GM21423 (cell line): Measurements from ENCODE around the gene TGFBR2.

Source experiments
- ATAC-seq: cut with Tn5 transposase; IDR thresholded peaks from one replicate; pipeline ENCODE4 v1.9.1; 2021; ENCODE audit warnings: mild to moderate bottlenecking, moderate library complexity; ENCODE audit not compliant: unreplicated experiment

Gene TGFBR2

GRCh38 chr3:30671527-30672286, 65.3 kb downstream of the TGFBR2 start:
- ATAC-seq, result no peak

DNA sequence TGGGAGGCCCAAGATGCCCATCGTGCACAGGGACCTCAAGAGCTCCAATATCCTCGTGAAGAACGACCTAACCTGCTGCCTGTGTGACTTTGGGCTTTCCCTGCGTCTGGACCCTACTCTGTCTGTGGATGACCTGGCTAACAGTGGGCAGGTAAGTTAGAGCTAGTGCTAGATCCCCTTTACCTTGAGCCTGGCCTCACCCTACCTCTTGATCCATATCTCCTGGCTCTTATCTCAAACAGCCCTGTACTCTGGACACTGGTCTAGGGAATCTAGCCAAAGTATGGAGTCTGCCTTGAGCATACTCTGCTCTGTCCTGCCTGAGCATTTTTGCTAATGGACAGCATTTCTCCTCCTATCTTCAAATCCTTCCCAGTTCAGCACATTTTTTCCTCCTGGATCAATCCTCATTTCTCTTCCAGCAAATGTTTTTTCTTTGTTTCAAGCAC, 65.9 kb downstream of the TGFBR2 start:
- no peak for ATAC-seq

GRCh38 chr3:30672959-30673358, 66.6 kb downstream of the TGFBR2 start:
- no peak for ATAC-seq

GRCh38 chr3:30673425-30674341, 67.3 kb downstream of the TGFBR2 start:
- ATAC-seq, result no peak

GRCh38 chr3:30675006-30675405, 68.6 kb downstream of the TGFBR2 start:
- no peak for ATAC-seq

DNA sequence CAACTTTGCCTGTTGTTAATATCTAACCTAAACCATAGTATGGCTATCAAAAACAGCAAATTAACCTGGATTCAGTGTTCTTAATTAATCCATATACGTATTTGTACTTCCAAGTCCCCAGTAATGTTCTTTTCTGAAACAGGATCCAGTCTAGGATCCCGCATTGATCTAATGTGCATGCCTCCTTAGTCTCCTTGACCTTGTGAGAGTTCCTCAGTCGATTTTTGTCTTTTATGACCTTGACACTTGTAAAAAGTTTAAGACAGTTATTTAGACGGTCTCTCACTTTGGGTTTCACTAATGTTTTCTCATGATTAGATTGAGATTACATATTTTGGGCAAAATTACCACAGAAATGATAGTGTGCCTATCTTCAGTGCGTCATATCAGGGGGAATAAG, 69.4 kb downstream of the TGFBR2 start:
- ATAC-seq, result no peak

GRCh38 chr3:30676424-30677346, 70.3 kb downstream of the TGFBR2 start:
- no peak for ATAC-seq

GRCh38 chr3:30677347-30677685, 70.9 kb downstream of the TGFBR2 start:
- ATAC-seq, result no peak

DNA sequence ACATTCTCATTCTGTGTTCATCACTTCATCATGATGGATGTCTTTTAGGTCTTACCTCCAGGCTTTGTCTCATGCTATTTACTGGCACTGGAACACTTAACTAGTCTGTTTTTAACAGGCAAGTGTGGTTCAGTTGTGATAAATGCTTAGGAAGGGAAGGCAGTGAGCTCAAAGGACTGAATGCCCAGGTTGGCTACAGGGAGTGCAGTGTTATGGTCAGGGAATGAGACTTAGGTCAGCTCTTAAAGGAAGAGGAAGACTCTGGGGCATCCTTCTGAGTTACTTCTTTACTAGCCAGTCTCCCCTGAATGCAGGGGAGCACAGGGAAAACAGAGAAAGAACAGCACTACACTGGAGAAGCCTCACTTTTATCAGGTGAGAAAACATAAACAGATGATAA, 72.6 kb downstream of the TGFBR2 start:
- ATAC-seq, result no peak

DNA sequence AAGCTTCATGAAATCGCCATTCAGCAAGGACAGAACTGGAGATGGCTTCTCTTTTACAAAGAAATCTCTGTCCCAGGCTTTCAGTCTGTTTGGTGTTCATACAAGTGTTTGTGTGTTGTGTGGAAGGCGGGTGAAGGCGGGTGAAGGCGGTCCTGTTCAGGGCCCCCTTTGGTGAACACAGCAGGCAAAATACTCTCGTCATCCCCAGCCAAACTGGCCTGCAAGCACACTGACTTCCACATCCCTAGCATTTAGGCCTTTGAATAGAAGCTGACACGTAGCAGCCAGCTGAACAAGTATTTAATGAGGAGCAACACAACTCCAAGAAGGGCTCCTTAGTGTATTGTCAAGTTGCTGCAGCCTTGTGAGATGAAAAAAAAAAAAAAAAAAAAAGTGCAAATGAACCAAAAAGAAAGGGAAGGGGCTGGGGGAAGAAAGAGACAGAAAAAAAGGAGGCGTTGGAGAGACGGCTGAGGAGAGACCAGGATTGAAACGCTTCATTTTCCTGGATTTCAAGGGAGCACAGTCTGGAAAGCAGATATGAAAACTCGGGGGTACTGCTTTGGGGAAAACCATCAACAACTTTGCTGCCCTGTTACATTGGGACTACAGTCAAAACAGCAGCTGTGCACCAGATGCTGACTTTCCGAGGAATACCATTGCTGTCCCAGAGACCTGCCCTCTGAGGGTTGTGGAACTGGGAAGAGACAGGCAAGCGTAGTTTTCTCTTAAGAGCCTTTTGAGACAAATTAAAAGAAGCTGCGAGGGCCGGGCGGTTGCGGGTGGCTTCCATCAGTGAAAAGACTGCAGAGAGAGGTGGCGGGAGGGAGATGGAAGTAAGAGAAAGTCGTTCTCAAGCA, 74.6 kb downstream of the TGFBR2 start:
- ATAC-seq, result no peak

DNA sequence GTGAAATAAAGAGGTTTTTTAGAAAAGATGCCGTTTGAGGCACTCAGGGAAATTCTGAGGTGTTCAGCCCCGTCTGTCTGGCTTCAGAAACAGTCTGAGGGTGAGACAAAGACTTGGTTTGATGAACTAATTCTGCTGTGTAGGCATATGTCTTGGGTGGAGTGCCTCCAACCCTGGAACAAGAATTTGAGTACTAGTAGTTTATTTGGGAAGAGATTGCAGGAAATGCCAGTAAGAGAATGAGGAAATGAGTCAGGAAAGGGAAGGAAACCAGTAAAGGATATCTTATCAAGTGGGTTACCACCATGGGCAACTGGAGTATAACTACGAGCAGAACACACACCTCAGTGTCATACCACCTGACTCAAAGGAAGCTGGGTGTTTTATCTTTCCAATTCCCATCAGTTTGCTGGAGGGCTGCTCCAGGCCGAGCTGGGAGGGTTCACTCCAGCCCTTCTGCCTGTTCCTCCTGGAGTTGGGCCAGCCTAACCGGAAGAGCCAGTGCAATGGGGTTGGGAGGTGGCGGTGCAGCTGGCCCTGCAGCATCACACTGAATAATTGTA, 75.3 kb downstream of the TGFBR2 start:
- no peak for ATAC-seq

DNA sequence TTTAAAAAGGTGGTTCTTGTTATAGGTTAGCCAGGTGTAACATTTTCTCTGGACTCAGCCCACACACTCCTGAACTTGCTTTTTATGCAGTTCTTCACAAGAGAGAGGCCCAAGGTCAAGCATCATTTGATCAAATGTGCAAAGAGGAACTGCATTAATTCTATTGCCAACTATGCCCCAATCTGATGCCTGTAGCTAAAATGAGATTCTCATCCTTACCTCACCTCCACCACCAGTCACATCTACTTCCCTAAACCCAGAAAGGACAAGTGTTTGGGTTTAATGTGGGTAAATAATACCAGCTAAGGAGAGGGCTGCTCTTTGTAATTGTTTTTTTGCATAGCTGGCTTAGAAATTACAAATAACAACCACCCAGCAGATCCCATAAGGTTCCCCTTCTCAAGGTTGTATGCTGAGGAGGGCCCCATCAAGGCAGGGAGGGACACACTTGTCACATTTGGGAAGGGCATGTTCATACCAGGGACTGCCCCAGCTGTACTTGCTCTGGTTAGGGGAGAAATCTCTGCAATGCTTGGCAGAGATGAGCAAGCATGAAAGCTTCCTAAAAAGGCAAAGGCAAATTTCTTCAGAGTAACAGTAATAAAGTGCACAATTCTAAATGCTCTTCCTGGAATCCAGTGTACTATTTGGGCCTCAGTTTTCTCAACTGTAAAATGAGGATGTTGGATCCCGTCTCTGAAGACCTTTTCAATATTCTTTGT, 76.2 kb downstream of the TGFBR2 start:
- no peak for ATAC-seq

DNA sequence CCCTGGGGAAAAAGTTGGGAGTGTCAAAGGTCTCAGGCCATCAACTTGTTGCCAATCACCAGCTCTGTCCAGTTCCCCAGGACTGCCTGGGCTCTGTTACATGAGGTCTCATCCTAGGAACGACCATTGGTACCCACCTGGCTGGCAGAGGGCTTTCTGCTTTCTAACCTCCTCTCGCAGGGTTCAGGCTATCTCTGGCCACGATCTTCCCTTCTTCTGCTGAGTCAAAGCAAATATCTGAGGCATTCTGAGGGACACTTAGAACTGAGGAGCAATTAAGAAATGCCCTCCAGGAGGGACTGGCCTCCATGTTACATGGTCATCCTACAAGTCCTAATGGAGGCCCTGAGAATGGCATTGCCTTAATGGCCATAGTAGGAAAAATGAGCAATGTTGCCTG, 77.4 kb downstream of the TGFBR2 start:
- no peak for ATAC-seq

- no peak for ATAC-seq
Measured at GRCh38 chr3:30684356-30684755, 78.0 kb downstream of the TGFBR2 start.

DNA sequence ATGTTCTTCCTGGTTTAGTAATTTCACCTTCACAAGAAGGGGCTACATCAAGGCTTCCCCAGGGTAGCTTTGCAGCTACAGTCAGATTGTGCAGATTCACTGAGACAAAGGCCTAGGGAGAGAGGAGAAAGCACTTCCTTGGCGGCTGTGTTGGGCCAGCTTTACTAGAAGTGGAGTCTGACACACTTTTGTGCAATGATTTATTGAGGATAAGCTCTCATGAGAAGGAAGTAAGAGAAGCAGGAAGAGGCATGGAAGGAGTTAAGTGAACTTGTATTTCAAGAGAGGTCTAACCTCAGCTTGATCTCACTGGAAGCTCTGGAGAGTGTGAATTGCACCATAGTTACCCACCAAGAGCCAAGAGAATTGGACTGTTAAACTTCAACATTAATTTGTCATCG, 78.9 kb downstream of the TGFBR2 start:
- ATAC-seq, result no peak

GRCh38 chr3:30686176-30686575, 79.8 kb downstream of the TGFBR2 start:
- no peak for ATAC-seq

GRCh38 chr3:30686799-30687198, 80.4 kb downstream of the TGFBR2 start:
- ATAC-seq, result no peak

DNA sequence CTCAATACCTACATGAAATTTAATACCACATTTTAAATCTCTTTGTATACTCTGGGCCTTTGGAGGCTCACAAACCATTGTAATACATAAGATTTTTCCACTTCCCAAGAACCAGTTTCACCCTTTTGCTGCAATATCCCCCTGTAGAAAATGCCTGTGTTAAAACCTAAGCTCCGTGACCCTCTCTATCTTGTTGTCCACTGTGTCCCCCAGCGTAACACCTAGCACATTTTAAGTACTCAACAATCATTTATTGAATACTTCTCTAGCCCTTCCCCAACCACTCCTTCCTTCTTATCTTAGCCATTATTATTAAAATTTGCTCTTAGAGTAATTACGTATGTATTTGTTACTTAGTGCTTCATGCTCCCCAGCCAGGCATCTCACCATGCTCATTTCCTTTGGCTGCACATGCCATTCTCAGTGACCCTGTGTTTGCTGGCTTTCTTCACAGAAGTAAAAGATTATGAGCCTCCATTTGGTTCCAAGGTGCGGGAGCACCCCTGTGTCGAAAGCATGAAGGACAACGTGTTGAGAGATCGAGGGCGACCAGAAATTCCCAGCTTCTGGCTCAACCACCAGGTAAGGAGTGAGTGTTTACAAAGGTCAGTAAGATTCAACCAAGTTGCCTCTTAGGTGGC, 81.6 kb downstream of the TGFBR2 start:
- ATAC-seq, result no peak
